ENCODE data around the gene LBHD2. TPM values are rescaled to one million over a fixed set of nuclear protein-coding genes. Genes with fewer than 3 reads are reported as not detected.

LBHD2 gene
- total RNA-seq, 2 donors from 2014 or later, result not detected

- Mint-ChIP-seq H3K36me3 (ENCODE audit: low read depth) (no peaks in the 10 kb centered on the region), H3K27me3 (peaks cover 8% of the 10 kb centered on the region), H3K4me1 (peaks cover 3% of the 10 kb centered on the region), H3K4me3 (no peak overlapping the region), H3K27ac (no peak overlapping the region)
- no peaks in the 10 kb centered on the region for H3K9me3 ChIP-seq (ENCODE audit: control insufficient read depth, low read length, poor library complexity, severe bottlenecking)
- no peak for DNase-seq
- ATAC-seq, result no peak
Measured at GRCh38 chr14:103089386-103090335, 5.7 kb downstream of the LBHD2 start.

- Mint-ChIP-seq H3K27ac (no peak overlapping the region), H3K36me3 (ENCODE audit: low read depth) (no peaks in the 10 kb centered on the region), H3K4me1 (peaks cover 3% of the 10 kb centered on the region), H3K4me3 (peak overlapping the region; percentile 72), H3K27me3 (peaks cover 8% of the 10 kb centered on the region)
- no peaks in the 10 kb centered on the region for H3K9me3 ChIP-seq (ENCODE audit: control insufficient read depth, low read length, poor library complexity, severe bottlenecking)
- ATAC-seq, result no peak
- no peak for DNase-seq
Measured at GRCh38 chr14:103090481-103091020, 6.5 kb downstream of the LBHD2 start.

- H3K27ac Mint-ChIP-seq, result no peak overlapping the region
- ATAC-seq (peak; percentile 95), DNase-seq (peak; percentile 67 to 80 (median 78))
- H3K4me3 Mint-ChIP-seq, result peak overlapping the region; percentile 72
- no peaks in the 10 kb centered on the region for H3K36me3 Mint-ChIP-seq (ENCODE audit: low read depth)
- peaks cover 3% of the 10 kb centered on the region for H3K4me1 Mint-ChIP-seq
- peaks cover 8% of the 10 kb centered on the region for H3K27me3 Mint-ChIP-seq
- H3K9me3 ChIP-seq (ENCODE audit: control insufficient read depth, low read length, poor library complexity, severe bottlenecking), result no peaks in the 10 kb centered on the region
Measured at GRCh38 chr14:103091041-103091882, 7.3 kb downstream of the LBHD2 start.

- Mint-ChIP-seq H3K27ac (no peak overlapping the region), H3K36me3 (ENCODE audit: low read depth) (no peaks in the 10 kb centered on the region), H3K4me1 (peaks cover 3% of the 10 kb centered on the region), H3K4me3 (peak overlapping the region; percentile 36), H3K27me3 (peaks cover 8% of the 10 kb centered on the region)
- ATAC-seq (no peak), DNase-seq (no peak)
- H3K9me3 ChIP-seq (ENCODE audit: control insufficient read depth, low read length, poor library complexity, severe bottlenecking), result no peaks in the 10 kb centered on the region
Measured at GRCh38 chr14:103091883-103092222, 7.8 kb downstream of the LBHD2 start.

- H3K27ac Mint-ChIP-seq, result no peak overlapping the region
- H3K4me3 Mint-ChIP-seq, result no peak overlapping the region
- DNase-seq (no peak), ATAC-seq (no peak)
- H3K9me3 ChIP-seq (ENCODE audit: control insufficient read depth, low read length, poor library complexity, severe bottlenecking), result no peaks in the 10 kb centered on the region
- H3K4me1 Mint-ChIP-seq, result peaks cover 5% of the 10 kb centered on the region
- H3K27me3 Mint-ChIP-seq, result peaks cover 18% of the 10 kb centered on the region
- H3K36me3 Mint-ChIP-seq (ENCODE audit: low read depth), result no peaks in the 10 kb centered on the region
Measured at GRCh38 chr14:103093856-103094405, 9.9 kb downstream of the LBHD2 start.

- peaks cover 18% of the 10 kb centered on the region for H3K27me3 Mint-ChIP-seq
- H3K4me1 Mint-ChIP-seq, result peaks cover 5% of the 10 kb centered on the region
- no peaks in the 10 kb centered on the region for H3K36me3 Mint-ChIP-seq (ENCODE audit: low read depth)
- H3K27ac Mint-ChIP-seq, result no peak within 1 kb of the TSS
- DNase-seq (no peak), ATAC-seq (no peak)
- H3K4me3 Mint-ChIP-seq, result no peak within 1 kb of the TSS
- H3K9me3 ChIP-seq (ENCODE audit: control insufficient read depth, low read length, poor library complexity, severe bottlenecking), result no peaks in the 10 kb centered on the region
Measured at GRCh38 chr14:103094406-103095209, 10.6 kb downstream of the LBHD2 start, which contains the start of gene EXOC3L4. TSS of gene EXOC3L4 (plus strand) at chr14:103094725. CDS start at chr14:103100220, 5,495 bp downstream.

- no peaks in the 10 kb centered on the region for H3K9me3 ChIP-seq (ENCODE audit: control insufficient read depth, low read length, poor library complexity, severe bottlenecking)
- Mint-ChIP-seq H3K27ac (no peak overlapping the region), H3K27me3 (peaks cover 22% of the 10 kb centered on the region), H3K4me1 (peaks cover 5% of the 10 kb centered on the region), H3K4me3 (no peak overlapping the region), H3K36me3 (ENCODE audit: low read depth) (no peaks in the 10 kb centered on the region)
- no peak for DNase-seq
- ATAC-seq, result no peak
Measured at GRCh38 chr14:103095210-103095778, 11.3 kb downstream of the LBHD2 start.

- no peak overlapping the region for H3K27ac Mint-ChIP-seq
- no peak for ATAC-seq
- DNase-seq, result no peak
Measured at GRCh38 chr14:103096387-103096786, 12.4 kb downstream of the LBHD2 start.

GRCh38 chr14:103097244-103097993 is 13.4 kb downstream of the LBHD2 start:
- H3K36me3 Mint-ChIP-seq (ENCODE audit: low read depth), result peaks cover 4% of the 10 kb centered on the region
- no peak overlapping the region for H3K4me3 Mint-ChIP-seq
- DNase-seq (peak in 1 of 3 donors; percentile 10), ATAC-seq (no peak)
- H3K27me3 Mint-ChIP-seq, result peaks cover 35% of the 10 kb centered on the region
- peaks cover 2% of the 10 kb centered on the region for H3K4me1 Mint-ChIP-seq
- no peak overlapping the region for H3K27ac Mint-ChIP-seq
- no peaks in the 10 kb centered on the region for H3K9me3 ChIP-seq (ENCODE audit: control insufficient read depth, low read length, poor library complexity, severe bottlenecking)

More at GRCh38 chr14:103096387-103096786, 12.4 kb downstream of the LBHD2 start:
- H3K4me3 Mint-ChIP-seq, result no peak overlapping the region
- peaks cover 27% of the 10 kb centered on the region for H3K27me3 Mint-ChIP-seq
- peaks cover 2% of the 10 kb centered on the region for H3K36me3 Mint-ChIP-seq (ENCODE audit: low read depth)
- peaks cover 2% of the 10 kb centered on the region for H3K4me1 Mint-ChIP-seq
- no peaks in the 10 kb centered on the region for H3K9me3 ChIP-seq (ENCODE audit: control insufficient read depth, low read length, poor library complexity, severe bottlenecking)

GRCh38 chr14:103097994-103098957 is 14.3 kb downstream of the LBHD2 start:
- H3K9me3 ChIP-seq (ENCODE audit: control insufficient read depth, low read length, poor library complexity, severe bottlenecking), result no peaks in the 10 kb centered on the region
- H3K4me1 Mint-ChIP-seq, result peaks cover 2% of the 10 kb centered on the region
- H3K4me3 Mint-ChIP-seq, result no peak overlapping the region
- no peak overlapping the region for H3K27ac Mint-ChIP-seq
- ATAC-seq (no peak), DNase-seq (peak in 1 of 3 donors; percentile 7)
- peaks cover 4% of the 10 kb centered on the region for H3K36me3 Mint-ChIP-seq (ENCODE audit: low read depth)
- peaks cover 40% of the 10 kb centered on the region for H3K27me3 Mint-ChIP-seq

Data from T-helper 17 cell (primary cell).